NOMO-1 treated with DMSO at 0.1 percent for 48 hours (cell line): Measurements from ENCODE around the gene ING5.
A peak's percentile ranks its signal among the peaks of the same experiment; 100 is the strongest.

Source experiments
- DNase-seq: peaks from one replicate; lab custom pipeline; 2025; ENCODE audit not compliant: unreplicated experiment; lab: John Stamatoyannopoulos, UW

The ING5 gene

GRCh38 chr2:241703032-241703604 is 1.3 kb downstream of the ING5 start:
- DNase-seq: no peak

- no peak for DNase-seq
Observed at GRCh38 chr2:241706537-241706936, 4.7 kb downstream of the ING5 start.

DNA sequence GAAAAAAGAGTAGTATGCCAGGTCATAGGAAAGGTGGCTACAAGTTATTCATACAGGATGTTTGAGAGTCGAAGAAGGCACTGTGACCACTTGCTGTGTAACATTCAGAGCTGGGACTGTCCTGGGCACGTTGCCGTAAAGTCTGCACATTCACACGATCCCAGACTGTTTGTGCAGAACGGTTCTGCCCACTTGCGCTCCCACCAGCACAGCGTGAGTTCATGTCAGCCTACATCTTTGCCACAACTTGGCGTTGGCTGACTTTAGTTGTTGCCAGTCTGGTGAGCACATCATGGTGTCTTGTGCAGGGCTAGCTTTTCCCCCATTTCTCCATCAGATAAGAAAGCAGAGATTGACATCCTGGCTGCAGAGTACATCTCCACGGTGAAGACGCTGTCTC is 7.0 kb downstream of the ING5 start:
- no peak for DNase-seq

- DNase-seq: no peak
Observed at GRCh38 chr2:241719093-241719492, 17.3 kb downstream of the ING5 start.

DNA sequence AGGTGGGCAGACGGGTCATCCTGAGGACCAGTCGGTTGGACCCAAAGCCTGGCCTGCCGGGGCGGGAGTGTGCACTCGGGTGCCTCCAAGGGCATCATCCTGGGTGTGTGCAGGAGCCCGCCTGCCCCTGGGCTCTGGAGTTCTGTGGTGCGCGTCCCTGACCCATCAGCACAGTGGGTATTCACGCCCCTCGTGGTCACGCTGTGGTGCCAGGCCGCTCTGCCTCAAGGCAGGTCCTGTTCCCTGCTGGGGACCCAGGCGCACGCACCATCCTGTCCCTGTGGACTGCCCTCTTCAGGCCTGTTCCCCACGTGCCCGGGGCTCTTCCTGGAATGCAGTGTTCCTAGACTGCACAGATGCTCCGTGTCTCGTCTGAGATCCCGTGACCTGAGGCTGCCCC is 18.3 kb downstream of the ING5 start:
- no peak for DNase-seq

DNA sequence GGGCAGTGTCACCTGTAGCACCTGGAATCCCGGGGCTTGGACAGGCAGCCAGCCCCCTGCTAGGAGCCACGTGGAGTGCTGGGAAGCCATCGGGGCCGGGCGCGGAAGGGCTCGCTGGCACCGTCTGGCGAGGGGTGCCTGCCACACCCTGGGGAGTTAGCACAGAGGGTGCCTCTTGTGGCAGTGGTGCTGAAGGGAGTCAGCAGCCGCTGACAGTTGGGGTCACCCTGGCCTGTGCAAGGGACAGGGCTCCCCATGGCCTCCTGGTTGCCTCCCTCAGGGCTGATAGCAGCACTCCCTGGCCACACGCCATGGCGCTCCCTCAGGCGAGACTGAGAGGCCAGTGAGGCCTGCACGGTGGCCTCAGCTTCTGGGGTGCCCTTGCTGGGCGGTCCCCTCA is 18.7 kb downstream of the ING5 start:
- DNase-seq: no peak

GRCh38 chr2:241721852-241722251 is 20.0 kb downstream of the ING5 start:
- DNase-seq: no peak

DNA sequence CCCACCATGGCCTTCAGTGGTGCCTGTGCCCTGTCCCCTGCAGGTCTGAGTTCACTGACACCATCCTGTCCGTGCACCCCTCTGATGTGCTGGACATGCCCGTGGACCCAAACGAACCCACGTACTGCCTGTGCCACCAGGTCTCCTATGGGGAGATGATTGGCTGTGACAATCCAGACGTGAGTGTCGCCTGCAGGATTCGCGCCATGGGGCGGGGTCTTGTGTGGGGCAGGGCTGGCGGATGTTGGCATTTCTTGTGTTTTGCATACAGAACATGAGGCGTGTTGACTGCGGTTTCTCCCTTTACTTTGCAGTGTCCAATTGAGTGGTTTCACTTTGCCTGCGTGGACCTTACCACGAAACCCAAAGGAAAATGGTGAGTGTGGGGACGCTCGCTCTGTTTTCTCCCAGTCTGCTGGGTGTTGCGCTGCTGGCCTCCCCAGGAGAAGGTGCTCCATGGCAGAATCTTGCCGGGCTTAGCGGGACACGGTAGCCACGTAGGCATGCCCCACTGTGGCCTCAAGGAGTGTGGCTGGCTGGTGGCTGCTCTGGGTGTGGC is 21.1 kb downstream of the ING5 start:
- no peak for DNase-seq

GRCh38 chr2:241724259-241724974 is 22.6 kb downstream of the ING5 start:
- no peak for DNase-seq

DNA sequence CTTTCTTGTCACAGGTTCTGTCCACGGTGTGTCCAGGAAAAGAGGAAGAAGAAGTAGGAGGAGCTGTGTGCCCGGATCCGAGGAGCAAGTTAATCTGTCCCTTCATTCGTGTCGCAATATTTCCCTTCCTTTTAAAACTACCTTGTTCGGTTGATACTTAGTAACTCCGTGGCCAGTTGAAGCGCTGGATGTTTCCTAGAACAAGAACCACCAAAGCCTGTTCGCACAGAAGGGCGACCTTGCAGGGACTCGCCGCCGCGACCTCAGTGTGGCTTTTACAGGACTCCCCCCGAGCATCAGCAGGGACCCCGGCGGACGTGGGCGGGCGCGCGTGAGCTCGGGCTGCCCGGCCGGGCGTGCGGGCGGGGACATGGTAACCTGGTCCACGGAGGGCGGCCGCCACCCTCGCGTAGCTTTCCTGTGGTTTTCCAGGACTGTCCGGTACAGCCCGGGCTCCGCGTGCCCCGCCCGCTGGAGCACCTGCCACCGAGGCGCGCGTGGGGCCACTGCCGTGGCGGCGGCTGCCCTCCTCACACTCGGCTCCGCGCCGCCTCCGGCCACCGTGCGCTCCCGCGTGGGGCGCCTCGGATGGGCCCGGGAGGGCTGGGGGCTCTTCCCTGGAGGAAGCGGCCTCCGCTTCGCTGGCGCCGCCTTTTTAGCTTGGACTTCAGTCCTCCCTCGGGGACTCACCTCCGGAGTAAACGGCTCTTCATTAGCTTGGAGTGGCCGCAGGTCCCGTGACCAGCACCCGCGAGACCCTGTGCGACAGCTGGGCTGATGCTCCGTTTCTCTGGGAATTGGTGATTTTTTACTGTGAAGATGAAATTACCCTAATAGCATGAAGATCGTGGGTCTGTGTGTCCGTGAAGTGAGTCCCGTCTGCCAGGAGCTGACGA is 23.4 kb downstream of the ING5 start:
- DNase-seq: peak; percentile 45

DNA sequence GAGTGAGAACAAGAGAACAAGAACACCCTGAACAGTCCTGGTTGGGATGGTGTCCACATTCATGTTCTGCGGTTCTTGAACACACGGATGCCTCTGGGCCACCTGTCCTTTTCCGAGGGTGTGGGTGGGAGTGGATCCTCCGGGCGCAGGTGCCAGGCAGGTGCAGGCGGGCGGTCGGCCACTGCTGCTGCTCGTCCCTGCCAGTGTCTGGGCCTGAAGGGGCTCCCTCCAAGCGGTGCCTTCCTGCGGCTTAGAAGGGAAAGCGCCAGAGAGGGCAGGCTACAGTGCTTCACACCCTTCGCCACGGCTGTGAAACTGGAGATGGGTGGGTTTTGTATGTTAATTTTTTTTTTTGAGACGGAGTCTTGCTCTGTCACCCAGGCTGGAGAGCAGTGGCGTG is 24.6 kb downstream of the ING5 start:
- DNase-seq: no peak

- no peak for DNase-seq
Observed at GRCh38 chr2:241728000-241728399, 26.2 kb downstream of the ING5 start.

- no peak for DNase-seq
Observed at GRCh38 chr2:241728627-241729026, 26.8 kb downstream of the ING5 start.

DNA sequence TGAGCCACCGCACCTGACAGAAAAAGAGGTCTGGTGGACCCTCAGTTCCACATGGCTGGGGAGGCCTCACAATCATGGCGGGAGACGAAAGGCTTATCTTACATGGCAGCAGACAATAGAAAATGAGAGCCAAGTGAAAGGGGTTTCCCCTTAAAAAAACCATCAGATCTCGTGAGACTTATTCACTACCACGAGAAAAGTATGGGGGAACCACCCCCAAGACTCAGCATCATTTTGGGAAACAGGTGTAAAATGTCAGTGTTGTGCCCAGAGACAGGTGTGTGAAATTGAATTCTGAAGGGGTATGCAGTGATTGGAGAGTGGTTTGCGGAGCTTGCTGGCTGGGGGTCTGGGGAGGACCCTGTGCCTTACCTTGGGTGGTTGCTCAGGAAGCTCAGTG is 28.0 kb downstream of the ING5 start:
- DNase-seq: no peak

DNA sequence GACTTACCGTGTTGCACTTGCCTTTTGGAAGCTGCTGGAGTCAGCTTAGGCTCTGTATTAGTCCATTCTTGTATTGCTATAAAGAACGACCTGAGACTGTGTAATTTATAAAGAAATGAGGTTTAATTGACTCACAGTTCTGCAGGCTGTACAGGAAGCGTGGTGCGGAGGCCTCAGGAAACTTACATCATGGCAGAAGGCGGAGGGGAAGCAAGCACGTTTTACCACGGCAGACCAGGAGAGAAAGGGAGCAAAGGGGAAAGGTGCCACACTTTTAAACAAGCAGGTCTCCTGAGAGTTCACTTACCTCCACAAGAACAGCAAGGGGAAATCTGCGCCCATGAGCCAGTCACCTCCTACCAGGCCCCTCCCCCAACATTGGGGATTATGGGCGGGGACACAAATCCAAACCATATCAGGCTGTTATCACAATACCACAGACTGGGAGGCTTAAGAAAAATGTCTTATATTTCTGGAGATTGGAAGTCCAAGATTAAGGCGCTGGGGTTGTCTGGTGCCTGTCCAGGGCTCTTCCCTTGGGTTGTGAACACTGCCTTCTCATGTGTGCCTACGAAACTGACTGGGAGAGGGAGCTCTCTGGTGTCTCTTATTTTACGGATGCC is 28.9 kb downstream of the ING5 start:
- peak; percentile 24 for DNase-seq

GRCh38 chr2:241732513-241733186 is 30.8 kb downstream of the ING5 start:
- DNase-seq: peak; percentile 2

- DNase-seq: no peak
Observed at GRCh38 chr2:241733391-241734207, 31.8 kb downstream of the ING5 start.

- no peak for DNase-seq
Observed at GRCh38 chr2:241734208-241734466, 32.3 kb downstream of the ING5 start.

- peak; percentile 68 for DNase-seq
Observed at GRCh38 chr2:241734467-241735208, 32.8 kb downstream of the ING5 start, which contains the start of gene D2HGDH. Gene D2HGDH (plus strand): TSS chr2:241734630. CDS start chr2:241735225, 595 bp downstream.
